T1000 (cell line): Measurements from ENCODE around the gene RASGRF1.

Source experiments
- DNase-seq: peaks from one replicate; lab custom pipeline; 2025; ENCODE audit warnings: mixed read lengths; lab: John Stamatoyannopoulos, UW

The RASGRF1 gene

DNA sequence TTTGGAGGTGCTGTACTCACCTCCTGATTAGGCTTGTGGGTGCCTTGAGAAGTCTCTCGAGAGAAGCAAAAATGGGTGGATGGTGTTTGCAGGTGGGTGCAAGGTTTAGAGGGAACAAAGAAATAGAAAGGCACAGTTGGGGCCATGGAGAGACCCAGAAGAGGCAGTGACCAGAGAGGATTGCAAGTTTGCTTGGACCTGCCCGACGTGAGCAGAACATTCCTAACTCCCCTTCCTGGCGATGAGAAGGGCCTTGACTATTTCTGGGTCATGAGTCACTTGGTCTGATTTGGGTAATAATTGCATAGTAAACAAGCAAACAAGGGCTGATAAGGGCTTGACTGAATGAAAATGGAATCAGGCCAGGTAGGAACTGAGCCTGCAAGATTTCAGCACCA lies 138.7 kb downstream of the RASGRF1 start:
- no peak for DNase-seq

DNA sequence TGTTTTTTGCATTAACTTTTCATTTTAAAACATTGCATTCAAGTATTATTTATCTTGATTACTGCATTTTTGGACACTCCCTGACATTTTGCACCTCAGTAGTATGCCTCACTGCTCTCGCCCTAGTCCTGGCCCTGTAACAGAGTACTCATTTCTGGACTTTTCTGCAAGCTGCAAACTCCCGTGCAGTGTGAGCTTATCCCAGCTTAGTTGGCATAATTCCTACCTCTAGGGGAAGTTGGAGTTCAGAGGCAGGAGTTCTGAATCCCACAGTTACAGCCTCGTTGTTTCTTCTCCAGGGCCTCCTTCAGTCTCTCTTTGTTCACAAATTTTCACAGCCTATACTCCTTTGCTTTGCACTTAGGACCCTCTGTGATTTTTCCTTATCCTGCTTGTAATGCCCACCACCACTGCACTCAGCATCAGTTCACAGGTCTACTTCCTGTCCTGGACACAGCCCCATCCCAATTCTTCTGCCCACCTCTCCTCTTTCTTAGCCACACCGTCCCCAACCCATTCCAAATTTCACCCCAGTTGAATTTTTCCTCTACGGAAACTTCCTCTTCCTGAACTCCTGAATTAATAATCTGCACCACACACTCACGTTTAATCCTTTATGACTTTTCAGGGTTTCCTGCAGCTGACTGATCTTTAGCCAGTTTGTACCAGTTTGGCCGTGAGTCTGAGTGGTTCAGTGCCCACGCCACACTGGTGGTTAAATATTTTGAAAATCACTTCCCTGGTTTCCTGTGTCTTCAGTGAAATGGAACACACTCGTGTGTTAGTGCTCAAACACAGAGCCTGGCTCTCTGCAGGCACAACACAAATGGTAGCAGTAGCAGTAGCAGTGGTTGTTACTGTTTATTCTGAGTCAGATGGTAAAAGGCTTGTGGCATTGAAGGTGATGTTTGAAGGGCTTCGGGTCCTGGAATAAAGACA lies 139.4 kb downstream of the RASGRF1 start:
- no peak for DNase-seq

DNA sequence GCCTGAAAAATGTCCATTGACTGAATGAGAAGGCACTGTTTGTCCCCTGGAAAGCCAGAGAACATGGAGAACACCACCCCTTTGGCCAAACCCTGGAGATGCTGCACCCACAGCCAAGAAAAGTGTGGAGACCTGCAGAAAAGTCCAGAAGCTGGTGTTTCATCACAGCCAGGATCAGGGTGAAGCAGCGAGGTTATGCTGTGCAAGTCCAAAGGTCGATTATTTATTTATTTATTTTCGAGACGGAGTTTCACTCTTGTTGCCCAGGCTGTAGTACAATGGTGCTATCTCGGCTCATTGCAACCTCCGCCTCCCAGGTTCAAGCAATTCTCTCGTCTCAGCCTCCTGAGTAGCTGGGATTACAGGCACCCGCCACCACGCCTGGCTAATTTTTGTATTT lies 140.2 kb downstream of the RASGRF1 start:
- no peak for DNase-seq

DNA sequence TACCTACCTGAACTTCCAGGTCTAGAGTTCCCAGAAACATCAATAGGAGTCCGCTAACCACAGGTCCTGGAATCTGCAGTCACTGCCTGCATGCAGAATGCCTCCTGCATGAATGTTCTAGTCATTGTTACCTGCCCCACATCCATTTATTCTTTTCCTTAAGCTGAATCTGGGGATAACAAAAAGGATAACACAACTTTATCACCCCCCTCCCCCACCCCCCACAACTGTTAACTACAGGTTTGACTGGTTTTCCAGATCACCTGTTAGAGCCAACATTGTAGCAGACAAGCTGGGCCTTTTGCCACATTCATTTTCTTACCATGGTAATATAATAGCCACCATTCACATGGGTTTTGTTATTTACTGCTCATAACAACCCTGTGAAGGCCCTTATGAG lies 141.1 kb downstream of the RASGRF1 start:
- no peak for DNase-seq

DNA sequence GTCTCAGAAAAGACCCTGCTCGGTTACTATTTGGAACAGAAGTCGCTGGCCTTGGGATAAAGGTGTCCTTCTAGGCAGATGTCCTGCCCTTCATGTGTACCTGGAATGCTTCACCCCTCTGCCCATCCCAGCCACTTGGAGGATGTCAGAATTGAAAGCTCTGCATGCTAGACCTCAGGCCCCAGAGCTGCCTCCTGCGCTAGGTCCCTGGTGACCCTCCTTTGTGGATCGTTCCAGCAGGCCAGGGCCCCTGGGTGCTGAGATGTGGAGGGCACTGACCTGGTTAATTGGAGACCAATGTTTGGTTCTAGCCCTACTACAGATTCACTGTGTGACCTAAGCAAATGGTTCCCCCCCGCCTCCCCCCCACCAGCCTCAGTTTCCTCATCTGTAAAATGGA lies 143.1 kb downstream of the RASGRF1 start:
- DNase-seq, result no peak

DNA sequence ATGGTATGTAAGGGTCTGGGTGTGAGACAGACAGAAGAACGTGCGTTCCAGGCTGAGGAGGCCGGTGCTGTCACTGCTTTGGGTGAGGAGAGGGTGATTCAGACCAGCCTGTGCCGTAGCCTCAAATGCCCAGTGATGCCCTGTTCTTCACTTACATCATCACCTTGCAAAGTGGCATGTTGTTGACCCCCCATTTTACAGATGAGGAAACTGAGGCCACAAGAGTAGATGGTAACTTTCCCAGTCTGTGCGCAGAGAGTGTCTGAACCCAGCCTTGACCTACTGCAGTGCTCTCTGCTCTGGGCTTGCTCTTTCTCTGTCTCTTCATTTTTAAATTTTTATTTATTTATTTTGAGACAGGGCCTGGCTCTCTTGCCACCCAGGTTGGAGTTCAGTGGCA lies 144.1 kb downstream of the RASGRF1 start:
- DNase-seq, result no peak

DNA sequence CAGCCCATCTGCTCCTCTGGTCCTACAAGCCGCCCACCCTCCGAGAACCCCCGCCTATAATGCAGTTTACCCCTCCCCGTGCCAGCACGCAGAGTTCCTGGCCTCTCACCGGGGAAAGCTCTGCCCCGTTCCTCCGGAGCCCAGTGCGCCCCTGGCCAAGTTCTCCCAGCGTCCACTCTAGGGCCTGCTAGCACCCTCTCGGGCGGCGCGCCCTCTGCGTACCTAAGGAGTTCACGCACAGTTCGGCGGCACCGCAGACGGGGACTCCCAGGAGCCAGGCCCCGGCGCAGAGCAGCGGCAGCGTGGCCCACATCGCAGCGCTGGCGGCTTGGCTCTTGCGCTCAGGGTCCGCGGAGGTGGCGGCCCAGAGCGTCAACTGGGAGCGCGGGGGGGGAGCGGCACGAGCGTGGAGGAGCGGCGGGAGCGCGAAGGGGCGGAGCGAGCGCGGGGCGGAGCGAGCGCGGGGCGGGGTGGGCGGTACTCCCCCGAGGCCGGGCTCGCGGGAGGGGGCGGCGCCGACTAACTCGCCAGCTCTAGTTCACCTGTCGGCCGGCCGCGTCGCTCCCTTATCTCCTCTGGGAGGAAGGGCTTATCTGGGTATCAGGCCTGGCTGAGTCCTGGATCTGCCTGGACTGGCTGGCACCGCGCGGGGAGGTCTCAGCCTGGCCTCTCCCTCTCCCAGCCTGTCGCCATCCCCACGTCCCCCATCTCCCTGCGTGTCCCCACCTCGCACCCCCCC lies 145.7 kb downstream of the RASGRF1 start, which contains the start of gene CTSH:
Gene CTSH (minus strand): TSS at position 378 of the 739 bp plus-strand sequence. CDS start 65 bp downstream, at position 313.
- DNase-seq, result no peak

DNA sequence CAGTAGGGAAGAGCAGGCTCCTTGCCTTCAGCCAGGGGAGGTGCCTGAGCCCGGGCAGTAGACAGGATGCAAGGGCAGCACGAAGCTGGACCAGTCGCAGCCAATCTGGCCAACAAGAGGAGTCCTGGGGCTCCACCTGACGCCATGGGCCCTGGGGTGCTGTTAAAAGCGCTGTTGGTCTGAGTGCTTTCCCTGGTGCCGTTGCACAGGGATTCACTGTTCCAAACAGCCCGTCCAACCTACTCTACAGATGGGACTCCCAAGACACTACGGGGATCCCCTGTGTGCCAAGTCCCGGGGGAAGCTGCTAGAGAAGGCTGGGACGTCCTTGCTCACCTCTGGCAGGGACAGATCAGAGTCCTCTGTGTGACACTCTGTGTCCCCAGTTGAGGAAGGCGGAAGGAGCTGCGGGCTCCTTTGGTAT lies 146.4 kb downstream of the RASGRF1 start:
- DNase-seq, result no peak

DNA sequence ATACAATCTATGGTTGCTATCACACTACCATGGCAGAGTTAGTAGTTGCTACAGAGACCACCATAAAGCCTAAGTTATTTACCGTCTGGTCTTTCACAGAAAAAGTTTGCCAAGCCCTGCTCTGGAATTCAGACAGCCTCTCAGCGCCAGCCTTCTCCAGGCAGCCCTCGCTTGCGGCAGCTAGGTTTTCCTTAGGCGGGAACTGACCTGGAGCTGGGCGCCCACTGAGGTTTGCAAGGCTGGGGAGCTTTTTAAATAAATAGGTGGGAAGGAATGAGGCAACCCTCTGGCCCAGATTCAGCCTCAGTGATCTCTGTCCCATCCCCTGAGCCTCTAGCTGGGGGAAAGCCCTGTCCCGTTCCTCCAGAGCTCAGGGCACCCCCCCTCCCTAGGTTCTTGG lies 146.9 kb downstream of the RASGRF1 start:
- no peak for DNase-seq

DNA sequence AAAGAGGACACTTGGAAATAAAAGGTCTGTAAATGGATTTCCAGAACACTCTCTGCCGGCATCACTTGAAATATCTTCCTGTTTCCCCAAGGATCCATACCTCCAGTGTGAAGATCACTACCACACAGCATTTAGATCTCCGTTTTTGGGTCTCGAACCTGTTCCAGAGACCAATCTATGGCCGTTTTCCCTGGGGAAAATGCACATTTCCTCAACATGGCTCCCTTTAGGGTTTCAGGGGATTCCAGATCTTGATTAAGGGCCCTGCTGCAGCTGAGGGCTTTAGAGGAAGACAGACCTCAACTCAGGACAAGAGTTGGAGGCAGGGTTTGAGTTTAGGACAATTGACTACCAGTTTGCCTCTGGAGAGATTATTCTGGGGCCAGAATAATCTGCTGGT lies 147.8 kb downstream of the RASGRF1 start:
- no peak for DNase-seq

DNA sequence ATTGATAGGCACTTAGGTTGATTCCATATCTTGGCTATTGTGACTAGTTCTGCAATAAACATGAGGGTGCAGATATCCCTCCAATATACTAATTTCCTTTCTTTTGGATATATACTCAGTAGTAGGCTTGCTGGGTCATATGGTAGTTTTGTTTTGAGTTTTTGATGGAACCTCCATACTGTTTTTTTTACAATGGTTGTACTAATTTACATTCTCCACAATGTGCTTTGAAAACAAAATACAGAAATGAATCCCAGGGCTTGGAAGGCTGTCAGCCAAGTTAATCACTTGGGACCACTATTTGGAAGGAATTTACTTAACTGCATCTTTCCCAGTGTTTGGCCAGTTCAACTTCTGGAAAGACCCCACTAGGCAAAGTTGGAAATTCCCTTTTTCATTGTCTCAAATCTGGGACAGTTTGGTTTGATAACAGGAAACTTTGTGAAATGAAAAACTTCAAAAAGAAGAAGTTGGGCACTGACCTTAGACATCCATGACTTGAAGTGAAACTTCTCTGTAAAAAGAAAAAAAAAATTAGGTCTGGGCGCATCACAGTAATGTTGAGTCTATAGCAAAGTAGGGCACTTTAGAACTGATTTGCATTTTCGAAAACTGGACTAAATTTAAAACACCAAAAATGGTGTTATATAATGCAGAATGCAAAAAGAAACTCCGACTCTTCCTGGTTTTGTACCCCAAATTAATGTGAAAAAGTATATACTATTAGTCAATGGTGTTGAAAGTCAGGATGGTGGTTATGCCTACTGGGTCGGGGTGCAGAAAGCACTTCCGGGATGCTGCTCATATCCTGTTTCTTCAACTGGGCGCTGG lies 151.7 kb downstream of the RASGRF1 start:
- no peak for DNase-seq

DNA sequence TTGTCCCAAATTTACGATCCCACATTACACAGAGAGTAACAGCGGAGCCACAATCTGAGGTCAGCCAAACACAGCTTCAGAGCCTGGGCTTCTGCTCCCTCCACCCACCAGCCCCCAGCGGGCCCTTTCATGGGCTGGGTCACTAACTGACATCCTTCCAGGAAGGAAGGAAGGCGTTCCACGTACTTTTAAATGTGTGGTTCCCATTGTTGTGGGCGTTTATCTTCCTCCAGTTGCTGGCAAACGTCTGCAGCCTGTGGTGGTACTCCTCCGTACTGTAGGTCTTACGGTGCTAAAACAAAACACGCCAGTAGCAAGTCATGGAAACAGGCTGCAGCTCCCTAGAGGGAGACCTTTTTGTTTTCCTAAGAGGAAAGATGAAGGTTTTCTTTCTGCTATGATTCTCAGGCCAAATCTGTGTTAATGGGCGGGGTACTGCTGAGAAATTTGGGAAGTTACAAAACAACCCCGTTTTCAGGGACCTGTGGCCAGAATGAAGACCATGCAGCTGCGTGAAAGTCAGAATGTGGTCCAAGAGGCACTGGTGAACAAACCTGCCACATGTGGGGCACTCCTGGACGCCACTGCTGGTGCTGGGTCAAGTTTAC lies 153.3 kb downstream of the RASGRF1 start:
- no peak for DNase-seq

DNA sequence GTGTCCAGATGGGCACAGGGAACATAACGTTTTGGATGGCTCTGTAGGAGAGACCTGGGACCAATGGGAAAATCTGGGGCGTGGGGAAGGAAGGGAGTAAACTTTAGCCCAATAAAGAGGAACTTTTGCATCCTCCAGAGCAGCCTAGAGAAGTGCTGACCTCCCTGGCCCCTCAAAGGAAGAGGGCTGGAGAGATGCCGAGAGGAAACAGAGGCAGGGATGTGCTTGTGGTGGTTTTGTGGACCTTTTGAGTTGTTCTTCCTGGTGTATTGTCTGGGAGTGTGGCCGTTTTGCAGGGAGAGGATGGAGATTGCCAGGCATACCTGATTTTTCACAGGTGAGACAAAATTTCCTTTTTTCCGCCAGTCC lies 155.9 kb downstream of the RASGRF1 start:
- no peak for DNase-seq

DNA sequence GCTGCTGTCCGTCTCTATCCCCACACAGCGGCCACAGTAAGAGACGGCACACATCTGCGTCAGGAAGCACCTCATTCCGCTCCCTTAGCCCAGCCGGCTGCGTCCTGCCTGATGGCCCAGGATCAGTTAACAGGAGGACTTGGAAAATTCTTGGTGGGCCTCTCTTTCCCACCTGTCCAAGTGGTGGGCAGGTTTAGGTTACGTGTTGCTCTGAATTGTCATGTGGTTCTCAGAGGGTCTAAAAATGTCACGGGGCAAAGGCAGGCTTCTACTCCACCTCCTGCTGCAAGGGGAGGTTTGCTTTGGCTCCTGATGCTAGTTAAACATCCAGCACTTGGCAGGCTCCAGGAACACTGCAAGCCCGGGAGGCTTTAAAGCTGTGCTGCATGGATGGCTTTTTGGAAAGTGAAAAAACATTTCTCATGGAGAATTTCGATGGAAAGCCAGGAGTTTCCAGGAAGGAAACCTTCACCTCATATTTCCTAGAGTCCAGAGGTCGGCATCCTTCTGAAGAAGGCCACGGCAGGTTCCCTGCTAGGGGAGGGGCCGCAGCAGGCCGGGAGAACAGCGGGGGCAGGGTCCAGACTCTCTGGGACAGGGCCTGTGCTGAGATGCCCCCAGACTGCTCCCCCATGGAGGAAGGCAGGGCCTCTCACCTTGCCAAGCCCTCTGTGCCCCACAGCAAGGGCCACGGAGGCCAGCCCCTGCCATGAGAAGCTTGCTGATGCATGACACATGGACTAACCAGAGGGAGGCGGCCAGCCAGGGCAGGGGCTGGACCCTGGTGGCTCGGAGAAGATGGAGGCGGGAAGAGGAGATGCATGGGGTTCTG lies 156.5 kb downstream of the RASGRF1 start:
- no peak for DNase-seq

DNA sequence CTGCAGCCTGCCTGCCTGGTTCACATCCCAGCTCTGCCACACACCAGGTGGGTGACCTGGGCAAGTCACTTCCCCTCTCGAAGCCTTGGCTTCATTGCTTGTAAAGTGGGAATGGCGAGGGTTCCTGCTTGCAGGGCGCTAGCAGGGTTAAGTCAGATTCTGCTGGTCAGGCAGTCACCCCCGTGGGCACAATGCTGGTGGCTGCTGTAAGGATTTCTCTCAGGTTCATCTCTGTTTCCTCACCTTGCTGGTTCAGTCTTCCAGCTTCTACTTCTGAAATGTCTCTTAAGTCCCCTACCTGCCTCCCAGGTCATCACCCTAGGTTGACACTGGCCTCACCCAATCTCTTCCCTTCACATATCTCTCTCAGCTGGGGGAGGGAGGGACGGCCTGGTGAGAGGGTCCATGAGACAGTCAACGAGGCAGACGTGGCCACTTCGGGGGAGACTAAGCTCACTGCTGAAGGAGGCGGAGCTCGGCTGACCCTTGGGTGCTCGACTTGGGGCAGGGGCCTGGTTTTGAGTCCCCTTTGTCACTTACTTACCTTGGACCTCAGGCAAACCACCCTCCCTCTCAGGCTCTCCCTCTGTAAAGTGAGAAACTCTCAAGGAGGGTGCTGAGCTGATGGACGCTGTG lies 157.3 kb downstream of the RASGRF1 start:
- no peak for DNase-seq

DNA sequence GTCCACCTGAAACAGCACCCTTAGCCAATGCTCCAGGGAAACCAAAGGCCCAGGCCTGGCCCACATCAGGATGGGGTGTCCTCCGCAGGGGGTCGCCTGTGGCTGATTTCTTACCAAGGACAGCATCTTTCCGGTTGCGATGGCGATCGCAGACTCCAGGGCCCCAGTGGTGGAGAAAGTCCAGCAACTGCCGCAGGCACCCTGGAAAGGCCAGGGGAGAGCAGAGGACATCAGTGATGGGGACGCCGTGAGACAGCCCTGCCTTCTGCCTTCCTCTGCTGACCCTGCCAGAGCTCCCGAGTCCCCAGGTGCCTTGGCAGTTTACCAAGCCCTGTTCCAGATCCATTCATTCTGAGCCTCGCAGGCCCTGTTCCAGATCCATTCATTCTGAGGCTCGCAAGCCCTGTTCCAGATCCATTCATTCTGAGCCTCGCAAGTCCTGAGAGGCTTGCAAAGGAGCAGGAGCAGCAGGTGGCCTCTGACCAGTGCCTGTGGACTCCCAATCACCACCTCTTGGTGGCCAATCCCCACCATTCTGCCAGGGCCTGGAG lies 158.2 kb downstream of the RASGRF1 start:
- DNase-seq, result no peak

DNA sequence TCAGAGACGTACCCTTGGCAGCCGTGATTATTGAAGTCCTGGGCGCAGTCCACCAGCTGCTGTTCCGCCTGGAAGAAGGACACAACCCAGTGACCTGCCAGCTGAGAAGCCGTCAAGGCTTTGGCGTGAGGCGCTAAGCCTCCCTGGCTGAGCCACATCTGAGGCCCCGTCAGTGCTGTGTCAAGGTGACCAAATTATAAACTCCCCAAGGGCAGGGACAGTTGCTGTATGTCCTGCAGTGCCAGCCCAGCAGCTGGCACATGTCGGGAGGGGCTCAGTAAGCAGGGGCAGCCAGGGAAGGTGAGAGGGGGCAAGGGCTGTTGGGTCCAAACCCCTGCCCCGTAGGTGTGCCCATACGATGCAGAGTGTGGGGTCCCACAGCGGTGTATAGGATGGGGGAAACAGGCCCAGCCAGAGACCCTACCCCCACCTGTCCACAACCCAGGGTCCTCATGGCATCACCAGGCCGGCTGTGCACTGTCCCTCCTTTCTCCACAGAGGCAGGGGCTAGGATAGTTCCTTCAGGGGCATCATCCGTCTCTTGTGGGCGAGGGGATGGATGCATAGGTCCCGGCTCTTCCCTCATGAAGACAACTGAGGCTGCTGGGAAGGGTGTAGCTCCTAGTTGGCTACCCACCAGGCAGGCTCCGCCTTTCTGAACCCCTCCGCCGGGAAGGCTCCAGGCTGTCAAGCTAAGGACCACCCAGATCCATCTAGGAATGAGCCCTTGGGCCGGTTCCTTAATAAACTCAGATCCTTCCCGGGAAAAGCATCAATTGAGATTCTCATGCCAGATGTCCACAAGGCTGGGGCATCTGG lies 158.9 kb downstream of the RASGRF1 start:
- no peak for DNase-seq

DNA sequence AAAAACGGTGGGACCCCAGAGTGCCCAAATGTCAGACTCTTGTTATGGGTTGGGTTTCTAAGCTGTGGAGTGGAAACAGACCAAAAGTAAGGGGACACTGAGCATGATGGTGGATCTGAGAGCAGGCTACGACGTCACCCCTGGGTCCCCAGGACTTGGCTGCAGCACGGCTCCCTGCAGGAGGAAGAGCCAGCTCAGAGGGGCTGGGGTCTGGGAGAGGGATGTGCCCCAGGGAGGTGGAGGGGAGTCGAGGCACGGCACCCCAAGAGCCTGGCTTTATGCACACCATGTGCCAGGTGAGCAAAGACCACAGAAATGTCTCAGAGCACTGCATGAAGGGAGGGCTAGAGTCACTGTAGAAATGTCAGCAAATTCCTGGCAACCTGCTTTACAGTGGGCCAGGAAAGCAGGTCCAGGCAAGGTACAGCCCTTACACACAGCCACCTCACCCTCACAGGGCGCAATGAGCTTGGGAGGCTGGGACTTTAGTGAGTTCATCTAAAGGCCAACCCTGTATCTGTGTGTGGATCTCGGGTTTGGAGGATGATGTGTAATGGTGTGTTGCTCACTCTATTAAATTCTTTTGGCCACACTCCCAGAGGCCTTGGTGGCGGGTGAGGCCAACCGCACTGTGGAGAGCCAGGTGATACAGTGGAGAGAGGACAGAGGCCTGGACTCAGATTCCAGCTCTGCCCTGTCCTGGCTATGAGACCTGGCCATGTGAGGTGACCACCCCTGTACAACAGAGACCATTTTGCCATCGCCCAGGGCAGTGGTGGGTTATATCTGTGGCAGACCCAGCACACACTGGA lies 159.8 kb downstream of the RASGRF1 start:
- DNase-seq, result peak; percentile 71
